WTC11 (cell line): Measurements from ENCODE around the gene TBC1D12. TPM values are rescaled to one million over a fixed set of nuclear protein-coding genes. Genes with fewer than 3 reads are reported as not detected.

Experiments
- ATAC-seq: fragments of 200-7000 bp; cut with Tn5 transposase; 2 replicates; pipeline ENCODE4 v1.10.0; 2021; ENCODE audit warnings: mild to moderate bottlenecking, moderate library complexity
- CTCF ChIA-PET: fragments of 300-600 bp; sonication (Branson Sonifier 250); formaldehyde crosslinking; loops from one replicate; lab custom pipeline; 2021; ENCODE audit warnings: antibody characterized with exemption; lab: Charles Lee
- POLR2A ChIA-PET: fragments of 350-600 bp; sonication (Branson Sonifier 250); formaldehyde crosslinking; loops from one replicate; lab custom pipeline; 2021; ENCODE audit warnings: antibody characterized with exemption; lab: Charles Lee
- DNase-seq: peaks from one replicate; pipeline ENCODE4 v3.0.0; 2021; ENCODE audit warnings: low spot score
- H3K27ac Mint-ChIP-seq: 2 replicates; pipeline ENCODE4 v1.8.0; 2021; ENCODE audit warnings: mixed read lengths
- H3K27me3 Mint-ChIP-seq: 2 replicates; pipeline ENCODE4 v1.8.0; 2021; ENCODE audit warnings: low read depth, mild to moderate bottlenecking, moderate library complexity, mixed read lengths
- H3K36me3 Mint-ChIP-seq: 2 replicates; pipeline ENCODE4 v1.8.0; 2021; ENCODE audit warnings: mixed read lengths
- H3K4me1 Mint-ChIP-seq: 2 replicates; pipeline ENCODE4 v1.8.0; 2022; ENCODE audit warnings: mixed read lengths
- H3K4me3 Mint-ChIP-seq: 2 replicates; pipeline ENCODE4 v1.8.0; 2021; ENCODE audit warnings: mild to moderate bottlenecking, moderate library complexity, mixed read lengths
- H3K9me3 Mint-ChIP-seq: 2 replicates; pipeline ENCODE4 v1.8.0; 2021; ENCODE audit warnings: mixed read lengths
- CREM ChIP-seq: sonication (generic); formaldehyde crosslinking; IDR thresholded peaks from 2 replicates; pipeline ENCODE4 v1.8.1; 2022; ENCODE audit warnings: mild to moderate bottlenecking, missing genetic modification reagents, moderate library complexity
- GABPB1 ChIP-seq: sonication (generic); formaldehyde crosslinking; IDR thresholded peaks from 2 replicates; pipeline ENCODE4 v1.8.1; 2023; ENCODE audit warnings: mild to moderate bottlenecking, missing genetic modification reagents
- IRF2 ChIP-seq: sonication (generic); formaldehyde crosslinking; IDR thresholded peaks from 2 replicates; pipeline ENCODE4 v1.8.0; 2022; ENCODE audit warnings: low read depth, missing genetic modification reagents, borderline replicate concordance
- KAT7 ChIP-seq: sonication (generic); formaldehyde crosslinking; IDR thresholded peaks from 2 replicates; pipeline ENCODE4 v1.8.1; 2023; ENCODE audit warnings: missing genetic modification reagents, mild to moderate bottlenecking, borderline replicate concordance
- MXD4 ChIP-seq: fragments of 250-450 bp; sonication (Bioruptor Pico); IDR thresholded peaks from 2 replicates; pipeline ENCODE4 v1.8.0; 2021; ENCODE audit warnings: mild to moderate bottlenecking, moderate library complexity, borderline replicate concordance
- NFATC4 ChIP-seq: fragments of 250-450 bp; sonication (Bioruptor Pico); IDR thresholded peaks from 2 replicates; pipeline ENCODE4 v1.9.0; 2021; ENCODE audit warnings: mild to moderate bottlenecking
- SMAD3 ChIP-seq: sonication (generic); formaldehyde crosslinking; IDR thresholded peaks from 2 replicates; pipeline ENCODE4 v1.8.0; 2022; ENCODE audit warnings: missing genetic modification reagents, mild to moderate bottlenecking, borderline replicate concordance
- TEAD4 ChIP-seq: sonication (generic); formaldehyde crosslinking; IDR thresholded peaks from 2 replicates; pipeline ENCODE4 v1.8.0; 2022; ENCODE audit warnings: mild to moderate bottlenecking, missing genetic modification reagents
- total RNA-seq: library from RNA; stranded (reverse); gene quantifications from 3 replicates; pipeline ENCODE4 v1.2.3, GENCODE V29; 2021
- TF ChIP-seq, protein P1 (sequence below): fragments of 250-450 bp; sonication (Bioruptor Pico); IDR thresholded peaks from 2 replicates; pipeline ENCODE4 v1.9.0; 2021; ENCODE audit warnings: mild to moderate bottlenecking
- TF ChIP-seq, protein P2 (sequence below): fragments of 200-600 bp; IDR thresholded peaks from 2 replicates; pipeline ENCODE4 v1.8.0; 2022; ENCODE audit warnings: antibody characterized with exemption
- TF ChIP-seq, protein P3 (sequence below): sonication (generic); formaldehyde crosslinking; IDR thresholded peaks from 2 replicates; pipeline ENCODE4 v1.8.0; 2022; ENCODE audit warnings: mild to moderate bottlenecking, missing genetic modification reagents
- TF ChIP-seq, protein P4 (sequence below): sonication (generic); formaldehyde crosslinking; IDR thresholded peaks from 2 replicates; pipeline ENCODE4 v1.8.0; 2022; ENCODE audit warnings: mild to moderate bottlenecking, missing genetic modification reagents
- TF ChIP-seq, protein P5 (sequence below): sonication (generic); formaldehyde crosslinking; conservative IDR thresholded peaks from 2 replicates; pipeline ENCODE4 v1.8.1; 2022; ENCODE audit warnings: mild to moderate bottlenecking, missing genetic modification reagents
- TF ChIP-seq, protein P6 (sequence below): sonication (generic); formaldehyde crosslinking; IDR thresholded peaks from 2 replicates; pipeline ENCODE4 v1.8.0; 2023; ENCODE audit warnings: missing genetic modification reagents, mild to moderate bottlenecking, borderline replicate concordance
- TF ChIP-seq, protein P7 (sequence below): sonication (generic); formaldehyde crosslinking; IDR thresholded peaks from 2 replicates; pipeline ENCODE4 v1.8.1; 2022; ENCODE audit warnings: missing genetic modification reagents, borderline replicate concordance
- TF ChIP-seq, protein P8 (sequence below): sonication (generic); formaldehyde crosslinking; IDR thresholded peaks from 2 replicates; pipeline ENCODE4 v1.8.0; 2022; ENCODE audit warnings: mild to moderate bottlenecking, missing genetic modification reagents

TBC1D12 gene
- total RNA-seq, 1 experiment from 2014 or later: 2.2 TPM

DNA sequence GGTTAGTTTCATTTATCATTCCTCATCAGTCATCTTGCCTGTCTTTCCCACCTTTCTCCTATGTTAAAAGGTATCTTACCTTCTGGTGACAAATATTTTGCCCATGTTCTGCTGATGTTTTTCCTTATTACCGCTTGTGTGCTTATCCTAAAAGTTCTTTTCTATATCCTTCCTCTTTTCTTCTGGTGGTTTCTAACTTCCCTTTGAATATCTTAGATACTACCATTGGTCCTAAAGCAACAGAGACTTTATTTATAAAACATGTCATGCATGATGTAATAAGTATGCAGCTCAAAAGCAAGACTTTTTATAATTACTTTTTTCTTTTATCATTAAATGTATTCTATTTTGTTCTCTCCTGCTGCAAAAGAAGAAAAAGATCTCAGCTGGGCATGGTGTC lies 24.8 kb downstream of the TBC1D12 start (continued):
- TF ChIP-seq, protein P1, sequence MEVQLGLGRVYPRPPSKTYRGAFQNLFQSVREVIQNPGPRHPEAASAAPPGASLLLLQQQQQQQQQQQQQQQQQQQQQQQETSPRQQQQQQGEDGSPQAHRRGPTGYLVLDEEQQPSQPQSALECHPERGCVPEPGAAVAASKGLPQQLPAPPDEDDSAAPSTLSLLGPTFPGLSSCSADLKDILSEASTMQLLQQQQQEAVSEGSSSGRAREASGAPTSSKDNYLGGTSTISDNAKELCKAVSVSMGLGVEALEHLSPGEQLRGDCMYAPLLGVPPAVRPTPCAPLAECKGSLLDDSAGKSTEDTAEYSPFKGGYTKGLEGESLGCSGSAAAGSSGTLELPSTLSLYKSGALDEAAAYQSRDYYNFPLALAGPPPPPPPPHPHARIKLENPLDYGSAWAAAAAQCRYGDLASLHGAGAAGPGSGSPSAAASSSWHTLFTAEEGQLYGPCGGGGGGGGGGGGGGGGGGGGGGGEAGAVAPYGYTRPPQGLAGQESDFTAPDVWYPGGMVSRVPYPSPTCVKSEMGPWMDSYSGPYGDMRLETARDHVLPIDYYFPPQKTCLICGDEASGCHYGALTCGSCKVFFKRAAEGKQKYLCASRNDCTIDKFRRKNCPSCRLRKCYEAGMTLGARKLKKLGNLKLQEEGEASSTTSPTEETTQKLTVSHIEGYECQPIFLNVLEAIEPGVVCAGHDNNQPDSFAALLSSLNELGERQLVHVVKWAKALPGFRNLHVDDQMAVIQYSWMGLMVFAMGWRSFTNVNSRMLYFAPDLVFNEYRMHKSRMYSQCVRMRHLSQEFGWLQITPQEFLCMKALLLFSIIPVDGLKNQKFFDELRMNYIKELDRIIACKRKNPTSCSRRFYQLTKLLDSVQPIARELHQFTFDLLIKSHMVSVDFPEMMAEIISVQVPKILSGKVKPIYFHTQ (CRISPR knock-in tag): no peak
- no peak for TF ChIP-seq SMAD3 (CRISPR knock-in tag)
- TF ChIP-seq, protein P2, sequence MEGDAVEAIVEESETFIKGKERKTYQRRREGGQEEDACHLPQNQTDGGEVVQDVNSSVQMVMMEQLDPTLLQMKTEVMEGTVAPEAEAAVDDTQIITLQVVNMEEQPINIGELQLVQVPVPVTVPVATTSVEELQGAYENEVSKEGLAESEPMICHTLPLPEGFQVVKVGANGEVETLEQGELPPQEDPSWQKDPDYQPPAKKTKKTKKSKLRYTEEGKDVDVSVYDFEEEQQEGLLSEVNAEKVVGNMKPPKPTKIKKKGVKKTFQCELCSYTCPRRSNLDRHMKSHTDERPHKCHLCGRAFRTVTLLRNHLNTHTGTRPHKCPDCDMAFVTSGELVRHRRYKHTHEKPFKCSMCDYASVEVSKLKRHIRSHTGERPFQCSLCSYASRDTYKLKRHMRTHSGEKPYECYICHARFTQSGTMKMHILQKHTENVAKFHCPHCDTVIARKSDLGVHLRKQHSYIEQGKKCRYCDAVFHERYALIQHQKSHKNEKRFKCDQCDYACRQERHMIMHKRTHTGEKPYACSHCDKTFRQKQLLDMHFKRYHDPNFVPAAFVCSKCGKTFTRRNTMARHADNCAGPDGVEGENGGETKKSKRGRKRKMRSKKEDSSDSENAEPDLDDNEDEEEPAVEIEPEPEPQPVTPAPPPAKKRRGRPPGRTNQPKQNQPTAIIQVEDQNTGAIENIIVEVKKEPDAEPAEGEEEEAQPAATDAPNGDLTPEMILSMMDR: no peak

DNA sequence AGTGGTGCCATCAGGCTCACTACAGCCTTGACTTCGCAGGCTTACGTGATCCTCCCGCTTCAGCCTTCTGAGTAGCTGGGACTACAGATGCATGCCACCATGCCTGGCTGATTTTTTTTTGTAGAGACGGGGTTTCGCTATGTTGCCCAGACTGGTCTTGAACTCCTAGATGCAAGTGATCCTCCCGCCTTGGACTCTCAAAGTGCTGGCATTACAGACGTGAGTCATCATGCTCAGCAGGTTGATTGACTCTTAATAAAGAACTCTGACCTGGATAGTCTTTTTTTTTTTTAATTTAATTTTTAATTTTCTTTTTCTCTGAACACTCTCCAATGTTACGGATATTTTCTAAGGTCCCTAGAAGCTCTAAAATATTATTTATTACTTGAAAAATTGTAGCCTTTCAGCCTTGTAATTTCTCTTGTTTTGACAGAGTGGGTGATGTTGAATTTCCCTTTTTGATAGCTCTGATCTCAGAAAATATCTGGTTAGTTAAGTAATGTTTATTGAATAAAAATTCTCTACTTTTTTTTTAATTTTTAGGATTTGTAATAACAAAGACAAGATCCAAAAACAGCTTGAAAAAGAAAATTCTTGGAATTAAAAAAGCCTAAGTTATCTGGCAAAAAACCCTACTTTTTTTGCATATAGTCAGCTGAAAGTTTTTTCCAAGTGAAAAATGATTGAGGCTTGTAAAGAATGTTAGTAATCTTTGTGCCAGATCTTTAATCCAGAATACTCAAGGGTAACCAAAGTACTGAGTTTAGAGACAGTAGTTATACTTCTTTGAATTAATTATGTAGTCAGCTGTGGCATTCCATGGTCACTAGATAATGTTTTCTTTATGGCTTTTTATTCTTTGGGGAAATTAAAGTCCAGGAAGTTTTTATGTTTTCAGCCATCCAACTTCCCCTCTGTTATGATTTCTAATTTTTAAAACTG lies 26.7 kb downstream of the TBC1D12 start:
- POLR2A ChIA-PET: no interaction called here
- ATAC-seq: no peak
- TF ChIP-seq, protein P3, sequence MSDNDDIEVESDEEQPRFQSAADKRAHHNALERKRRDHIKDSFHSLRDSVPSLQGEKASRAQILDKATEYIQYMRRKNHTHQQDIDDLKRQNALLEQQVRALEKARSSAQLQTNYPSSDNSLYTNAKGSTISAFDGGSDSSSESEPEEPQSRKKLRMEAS (CRISPR knock-in tag): no peak
- TF ChIP-seq GABPB1 (CRISPR knock-in tag) (no peak), TEAD4 (no peak), MXD4 (CRISPR knock-in tag) (no peak), NFATC4 (CRISPR knock-in tag) (no peak), CREM (CRISPR knock-in tag) (no peak), KAT7 (CRISPR knock-in tag) (no peak), IRF2 (CRISPR knock-in tag) (no peak)
- TF ChIP-seq, protein P4, sequence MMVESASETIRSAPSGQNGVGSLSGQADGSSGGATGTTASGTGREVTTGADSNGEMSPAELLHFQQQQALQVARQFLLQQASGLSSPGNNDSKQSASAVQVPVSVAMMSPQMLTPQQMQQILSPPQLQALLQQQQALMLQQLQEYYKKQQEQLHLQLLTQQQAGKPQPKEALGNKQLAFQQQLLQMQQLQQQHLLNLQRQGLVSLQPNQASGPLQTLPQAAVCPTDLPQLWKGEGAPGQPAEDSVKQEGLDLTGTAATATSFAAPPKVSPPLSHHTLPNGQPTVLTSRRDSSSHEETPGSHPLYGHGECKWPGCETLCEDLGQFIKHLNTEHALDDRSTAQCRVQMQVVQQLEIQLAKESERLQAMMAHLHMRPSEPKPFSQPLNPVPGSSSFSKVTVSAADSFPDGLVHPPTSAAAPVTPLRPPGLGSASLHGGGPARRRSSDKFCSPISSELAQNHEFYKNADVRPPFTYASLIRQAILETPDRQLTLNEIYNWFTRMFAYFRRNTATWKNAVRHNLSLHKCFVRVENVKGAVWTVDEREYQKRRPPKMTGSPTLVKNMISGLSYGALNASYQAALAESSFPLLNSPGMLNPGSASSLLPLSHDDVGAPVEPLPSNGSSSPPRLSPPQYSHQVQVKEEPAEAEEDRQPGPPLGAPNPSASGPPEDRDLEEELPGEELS: no peak
- TF ChIP-seq, protein P5, sequence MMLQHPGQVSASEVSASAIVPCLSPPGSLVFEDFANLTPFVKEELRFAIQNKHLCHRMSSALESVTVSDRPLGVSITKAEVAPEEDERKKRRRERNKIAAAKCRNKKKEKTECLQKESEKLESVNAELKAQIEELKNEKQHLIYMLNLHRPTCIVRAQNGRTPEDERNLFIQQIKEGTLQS (CRISPR knock-in tag): no peak
- TF ChIP-seq, protein P6, sequence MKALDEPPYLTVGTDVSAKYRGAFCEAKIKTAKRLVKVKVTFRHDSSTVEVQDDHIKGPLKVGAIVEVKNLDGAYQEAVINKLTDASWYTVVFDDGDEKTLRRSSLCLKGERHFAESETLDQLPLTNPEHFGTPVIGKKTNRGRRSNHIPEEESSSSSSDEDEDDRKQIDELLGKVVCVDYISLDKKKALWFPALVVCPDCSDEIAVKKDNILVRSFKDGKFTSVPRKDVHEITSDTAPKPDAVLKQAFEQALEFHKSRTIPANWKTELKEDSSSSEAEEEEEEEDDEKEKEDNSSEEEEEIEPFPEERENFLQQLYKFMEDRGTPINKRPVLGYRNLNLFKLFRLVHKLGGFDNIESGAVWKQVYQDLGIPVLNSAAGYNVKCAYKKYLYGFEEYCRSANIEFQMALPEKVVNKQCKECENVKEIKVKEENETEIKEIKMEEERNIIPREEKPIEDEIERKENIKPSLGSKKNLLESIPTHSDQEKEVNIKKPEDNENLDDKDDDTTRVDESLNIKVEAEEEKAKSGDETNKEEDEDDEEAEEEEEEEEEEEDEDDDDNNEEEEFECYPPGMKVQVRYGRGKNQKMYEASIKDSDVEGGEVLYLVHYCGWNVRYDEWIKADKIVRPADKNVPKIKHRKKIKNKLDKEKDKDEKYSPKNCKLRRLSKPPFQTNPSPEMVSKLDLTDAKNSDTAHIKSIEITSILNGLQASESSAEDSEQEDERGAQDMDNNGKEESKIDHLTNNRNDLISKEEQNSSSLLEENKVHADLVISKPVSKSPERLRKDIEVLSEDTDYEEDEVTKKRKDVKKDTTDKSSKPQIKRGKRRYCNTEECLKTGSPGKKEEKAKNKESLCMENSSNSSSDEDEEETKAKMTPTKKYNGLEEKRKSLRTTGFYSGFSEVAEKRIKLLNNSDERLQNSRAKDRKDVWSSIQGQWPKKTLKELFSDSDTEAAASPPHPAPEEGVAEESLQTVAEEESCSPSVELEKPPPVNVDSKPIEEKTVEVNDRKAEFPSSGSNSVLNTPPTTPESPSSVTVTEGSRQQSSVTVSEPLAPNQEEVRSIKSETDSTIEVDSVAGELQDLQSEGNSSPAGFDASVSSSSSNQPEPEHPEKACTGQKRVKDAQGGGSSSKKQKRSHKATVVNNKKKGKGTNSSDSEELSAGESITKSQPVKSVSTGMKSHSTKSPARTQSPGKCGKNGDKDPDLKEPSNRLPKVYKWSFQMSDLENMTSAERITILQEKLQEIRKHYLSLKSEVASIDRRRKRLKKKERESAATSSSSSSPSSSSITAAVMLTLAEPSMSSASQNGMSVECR (CRISPR knock-in tag): no peak
- TF ChIP-seq, protein P1 (CRISPR knock-in tag): no peak
- TF ChIP-seq, protein P7, sequence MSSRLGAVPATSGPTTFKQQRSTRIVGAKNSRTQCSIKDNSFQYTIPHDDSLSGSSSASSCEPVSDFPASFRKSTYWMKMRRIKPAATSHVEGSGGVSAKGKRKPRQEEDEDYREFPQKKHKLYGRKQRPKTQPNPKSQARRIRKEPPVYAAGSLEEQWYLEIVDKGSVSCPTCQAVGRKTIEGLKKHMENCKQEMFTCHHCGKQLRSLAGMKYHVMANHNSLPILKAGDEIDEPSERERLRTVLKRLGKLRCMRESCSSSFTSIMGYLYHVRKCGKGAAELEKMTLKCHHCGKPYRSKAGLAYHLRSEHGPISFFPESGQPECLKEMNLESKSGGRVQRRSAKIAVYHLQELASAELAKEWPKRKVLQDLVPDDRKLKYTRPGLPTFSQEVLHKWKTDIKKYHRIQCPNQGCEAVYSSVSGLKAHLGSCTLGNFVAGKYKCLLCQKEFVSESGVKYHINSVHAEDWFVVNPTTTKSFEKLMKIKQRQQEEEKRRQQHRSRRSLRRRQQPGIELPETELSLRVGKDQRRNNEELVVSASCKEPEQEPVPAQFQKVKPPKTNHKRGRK: no peak
- TF ChIP-seq, protein P8, sequence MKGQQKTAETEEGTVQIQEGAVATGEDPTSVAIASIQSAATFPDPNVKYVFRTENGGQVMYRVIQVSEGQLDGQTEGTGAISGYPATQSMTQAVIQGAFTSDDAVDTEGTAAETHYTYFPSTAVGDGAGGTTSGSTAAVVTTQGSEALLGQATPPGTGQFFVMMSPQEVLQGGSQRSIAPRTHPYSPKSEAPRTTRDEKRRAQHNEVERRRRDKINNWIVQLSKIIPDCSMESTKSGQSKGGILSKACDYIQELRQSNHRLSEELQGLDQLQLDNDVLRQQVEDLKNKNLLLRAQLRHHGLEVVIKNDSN (CRISPR knock-in tag): no peak

More for the DNA sequence above, 26.7 kb downstream of the TBC1D12 start:
- no peaks in the 10 kb centered on the region for H3K4me1 Mint-ChIP-seq
- H3K27me3 Mint-ChIP-seq: no peaks in the 10 kb centered on the region
- H3K9me3 Mint-ChIP-seq: peaks cover 25% of the 10 kb centered on the region
- H3K36me3 Mint-ChIP-seq: peaks cover 15% of the 10 kb centered on the region
- DNase-seq: no peak
- no peak overlapping the region for H3K27ac Mint-ChIP-seq
- CTCF ChIA-PET: interaction anchor here (0.7 to 1.2 kb wide), 2 partner anchors 15 to 59 kb away, joined by 3 to 5 read pairs; no protein-coding TSS in a partner anchor
- no peak overlapping the region for H3K4me3 Mint-ChIP-seq
